Measurements from ENCODE around the gene ANK2.
"Not testable (repeated sequence)": the region's sequence is repeated elsewhere in the genome, so short reads cannot be mapped to it uniquely, and the experiment has no call there.

Gene ANK2

DNA sequence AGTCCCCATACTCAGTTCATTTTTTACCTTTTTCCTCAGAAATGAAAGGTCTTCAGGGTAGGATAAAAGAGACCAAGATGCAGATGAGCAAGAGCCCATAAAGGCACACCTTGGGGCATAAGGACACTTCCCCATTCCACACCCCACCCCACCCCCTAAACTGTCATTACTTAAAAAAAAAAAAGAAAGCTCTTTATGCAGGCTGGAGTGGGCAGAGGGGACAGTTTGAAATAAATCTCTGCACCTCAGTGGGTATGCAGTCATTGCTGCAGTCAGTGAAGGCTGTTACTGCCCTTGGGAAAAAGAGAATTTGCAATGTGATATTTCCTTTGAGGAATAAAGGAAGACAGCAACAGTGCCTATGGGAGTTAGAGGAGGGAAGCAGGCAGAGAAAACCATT, 137.5 kb downstream of the ANK2 start:
- no peaks in the 10 kb centered on the region for H3K9me3 Mint-ChIP-seq
- intact Hi-C loops (cut with micrococcal nuclease), result no loop called here
- H3K27ac Mint-ChIP-seq, result no peak overlapping the region
- no peaks in the 10 kb centered on the region for H3K4me1 Mint-ChIP-seq (ENCODE audit: low read depth)
- H3K27me3 Mint-ChIP-seq, result no peaks in the 10 kb centered on the region
- H3K36me3 Mint-ChIP-seq (ENCODE audit: low read depth), result no peaks in the 10 kb centered on the region
- no peak overlapping the region for H3K4me3 Mint-ChIP-seq

- intact Hi-C loops (cut with micrococcal nuclease), result no loop called here
- Mint-ChIP-seq H3K9me3 (no peaks in the 10 kb centered on the region), H3K27me3 (no peaks in the 10 kb centered on the region), H3K36me3 (ENCODE audit: low read depth) (no peaks in the 10 kb centered on the region), H3K4me3 (no peak overlapping the region), H3K27ac (no peak overlapping the region), H3K4me1 (ENCODE audit: low read depth) (no peaks in the 10 kb centered on the region)
These were observed 137.9 kb downstream of the ANK2 start for GRCh38 chr4:113187358-113187757.

GRCh38 chr4:113189546-113189945, 140.1 kb downstream of the ANK2 start:
- Mint-ChIP-seq H3K4me1 (ENCODE audit: low read depth) (no peaks in the 10 kb centered on the region), H3K36me3 (ENCODE audit: low read depth) (no peaks in the 10 kb centered on the region), H3K27me3 (no peaks in the 10 kb centered on the region), H3K9me3 (no peaks in the 10 kb centered on the region), H3K4me3 (no peak overlapping the region), H3K27ac (no peak overlapping the region)
- intact Hi-C loops (cut with micrococcal nuclease), result no loop called here

DNA sequence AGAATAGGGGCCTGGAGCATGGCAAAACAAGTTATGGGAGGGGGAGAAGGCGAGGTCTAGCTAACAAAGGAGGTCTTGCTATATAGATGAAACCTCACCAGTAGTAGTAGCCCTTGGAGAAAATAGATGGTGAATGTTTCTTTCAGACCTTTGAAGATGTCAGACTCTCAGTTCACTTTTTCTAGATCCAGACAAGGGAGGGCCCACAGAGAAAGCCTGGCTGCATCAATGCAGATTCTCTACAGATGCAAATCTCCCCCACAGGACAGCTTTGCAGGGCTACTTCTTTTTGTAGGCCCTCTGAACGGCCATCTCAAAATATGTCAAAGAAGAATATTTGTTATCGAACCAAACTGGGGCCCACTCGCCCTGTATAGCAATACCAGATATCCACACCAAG, 159.7 kb downstream of the ANK2 start:
- Mint-ChIP-seq H3K4me3 (no peak overlapping the region), H3K4me1 (ENCODE audit: low read depth) (no peaks in the 10 kb centered on the region), H3K27me3 (no peaks in the 10 kb centered on the region), H3K9me3 (no peaks in the 10 kb centered on the region), H3K36me3 (ENCODE audit: low read depth) (no peaks in the 10 kb centered on the region), H3K27ac (no peak overlapping the region)
- intact Hi-C loops (cut with micrococcal nuclease), result no loop called here

- no peaks in the 10 kb centered on the region for H3K4me1 Mint-ChIP-seq (ENCODE audit: low read depth)
- no peaks in the 10 kb centered on the region for H3K9me3 Mint-ChIP-seq
- no peak overlapping the region for H3K27ac Mint-ChIP-seq
- no peaks in the 10 kb centered on the region for H3K27me3 Mint-ChIP-seq
- H3K36me3 Mint-ChIP-seq (ENCODE audit: low read depth), result no peaks in the 10 kb centered on the region
- H3K4me3 Mint-ChIP-seq, result no peak overlapping the region
- intact Hi-C loops (cut with micrococcal nuclease), result no loop called here
These were observed 160.3 kb downstream of the ANK2 start for GRCh38 chr4:113209652-113210320.

- no peak overlapping the region for H3K4me3 Mint-ChIP-seq
- intact Hi-C loops (cut with micrococcal nuclease), result no loop called here
- no peaks in the 10 kb centered on the region for H3K4me1 Mint-ChIP-seq (ENCODE audit: low read depth)
These were observed 163.2 kb downstream of the ANK2 start for GRCh38 chr4:113212613-113213012.

DNA sequence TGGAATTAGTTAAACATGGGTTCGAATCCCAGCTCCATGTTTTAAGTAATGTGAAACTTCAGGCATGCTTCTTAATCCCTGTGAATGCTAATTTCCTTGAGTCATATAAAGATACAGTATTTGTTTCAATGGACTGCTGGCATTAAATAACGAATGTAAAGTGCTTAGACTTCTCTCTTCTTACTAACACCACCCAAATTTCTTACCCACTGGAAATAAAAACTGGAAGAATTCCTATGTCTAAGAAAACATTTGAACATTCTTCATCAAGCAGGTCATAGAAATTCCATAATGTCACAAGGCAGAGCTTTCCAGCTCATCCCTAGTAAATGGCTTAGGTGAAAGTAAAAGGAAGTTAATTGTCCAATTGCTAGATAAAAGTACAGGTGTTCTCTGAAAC, 172.5 kb downstream of the ANK2 start:
- intact Hi-C loops (cut with micrococcal nuclease), result no loop called here
- Mint-ChIP-seq H3K36me3 (ENCODE audit: low read depth) (no peaks in the 10 kb centered on the region), H3K4me3 (no peak overlapping the region), H3K27me3 (no peaks in the 10 kb centered on the region), H3K9me3 (no peaks in the 10 kb centered on the region), H3K27ac (no peak overlapping the region), H3K4me1 (ENCODE audit: low read depth) (no peaks in the 10 kb centered on the region)

More at GRCh38 chr4:113212613-113213012, 163.2 kb downstream of the ANK2 start:
- Mint-ChIP-seq H3K27me3 (no peaks in the 10 kb centered on the region), H3K27ac (no peak overlapping the region), H3K9me3 (no peaks in the 10 kb centered on the region), H3K36me3 (ENCODE audit: low read depth) (no peaks in the 10 kb centered on the region)

GRCh38 chr4:113222471-113222870, 173.0 kb downstream of the ANK2 start:
- intact Hi-C loops (cut with micrococcal nuclease), result no loop called here
- no peaks in the 10 kb centered on the region for H3K27me3 Mint-ChIP-seq
- no peaks in the 10 kb centered on the region for H3K36me3 Mint-ChIP-seq (ENCODE audit: low read depth)
- H3K9me3 Mint-ChIP-seq, result no peaks in the 10 kb centered on the region
- no peaks in the 10 kb centered on the region for H3K4me1 Mint-ChIP-seq (ENCODE audit: low read depth)
- H3K27ac Mint-ChIP-seq, result no peak overlapping the region
- H3K4me3 Mint-ChIP-seq, result no peak overlapping the region

DNA sequence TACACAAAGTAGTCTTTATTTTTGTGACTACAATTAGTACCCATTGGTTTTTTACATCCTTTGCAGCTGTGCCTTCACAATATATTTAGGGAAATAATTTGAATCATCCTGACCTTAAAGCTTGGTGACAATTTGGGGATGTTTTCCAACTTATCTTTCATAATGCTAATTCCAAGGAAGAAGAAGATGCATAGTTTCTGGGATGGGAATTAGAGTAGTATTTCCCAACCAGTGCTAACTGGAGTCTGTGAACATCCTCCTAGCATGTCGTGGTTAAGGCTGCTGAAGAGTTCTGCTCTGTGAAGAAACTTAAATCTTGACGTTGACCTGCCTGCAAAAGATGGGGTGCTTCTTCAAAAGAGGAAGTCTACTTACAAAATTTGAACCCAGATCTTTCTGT, 173.5 kb downstream of the ANK2 start:
- Mint-ChIP-seq H3K27ac (no peak overlapping the region), H3K36me3 (ENCODE audit: low read depth) (no peaks in the 10 kb centered on the region), H3K4me1 (ENCODE audit: low read depth) (no peaks in the 10 kb centered on the region), H3K4me3 (no peak overlapping the region), H3K9me3 (no peaks in the 10 kb centered on the region), H3K27me3 (no peaks in the 10 kb centered on the region)
- intact Hi-C loops (cut with micrococcal nuclease), result no loop called here

- Mint-ChIP-seq H3K4me3 (no peak overlapping the region), H3K27me3 (no peaks in the 10 kb centered on the region), H3K4me1 (ENCODE audit: low read depth) (no peaks in the 10 kb centered on the region), H3K9me3 (no peaks in the 10 kb centered on the region), H3K27ac (no peak overlapping the region), H3K36me3 (ENCODE audit: low read depth) (no peaks in the 10 kb centered on the region)
- intact Hi-C loops (cut with micrococcal nuclease), result no loop called here
These were observed 182.7 kb downstream of the ANK2 start for GRCh38 chr4:113232194-113232593.

- H3K9me3 Mint-ChIP-seq, result no peaks in the 10 kb centered on the region
These were observed 187.5 kb downstream of the ANK2 start for GRCh38 chr4:113236916-113237315.

GRCh38 chr4:113243312-113243711, 193.9 kb downstream of the ANK2 start:
- intact Hi-C loops (cut with micrococcal nuclease), result no loop called here
- Mint-ChIP-seq H3K4me1 (ENCODE audit: low read depth) (no peaks in the 10 kb centered on the region), H3K4me3 (no peak overlapping the region), H3K36me3 (ENCODE audit: low read depth) (no peaks in the 10 kb centered on the region), H3K9me3 (no peaks in the 10 kb centered on the region), H3K27ac (no peak overlapping the region), H3K27me3 (no peaks in the 10 kb centered on the region)

More at GRCh38 chr4:113236916-113237315, 187.5 kb downstream of the ANK2 start:
- no peaks in the 10 kb centered on the region for H3K4me1 Mint-ChIP-seq (ENCODE audit: low read depth)
- H3K4me3 Mint-ChIP-seq, result no peak overlapping the region
- intact Hi-C loops (cut with micrococcal nuclease), result no loop called here
- no peak overlapping the region for H3K27ac Mint-ChIP-seq
- H3K36me3 Mint-ChIP-seq (ENCODE audit: low read depth), result no peaks in the 10 kb centered on the region
- no peaks in the 10 kb centered on the region for H3K27me3 Mint-ChIP-seq

- H3K4me3 Mint-ChIP-seq; H3K4me1 Mint-ChIP-seq (ENCODE audit: low read depth); H3K36me3 Mint-ChIP-seq (ENCODE audit: low read depth); H3K27me3 Mint-ChIP-seq; intact Hi-C loops (cut with micrococcal nuclease); H3K27ac Mint-ChIP-seq; H3K9me3 Mint-ChIP-seq: not testable (repeated sequence)
These were observed 195.3 kb downstream of the ANK2 start for GRCh38 chr4:113244747-113245146.

DNA sequence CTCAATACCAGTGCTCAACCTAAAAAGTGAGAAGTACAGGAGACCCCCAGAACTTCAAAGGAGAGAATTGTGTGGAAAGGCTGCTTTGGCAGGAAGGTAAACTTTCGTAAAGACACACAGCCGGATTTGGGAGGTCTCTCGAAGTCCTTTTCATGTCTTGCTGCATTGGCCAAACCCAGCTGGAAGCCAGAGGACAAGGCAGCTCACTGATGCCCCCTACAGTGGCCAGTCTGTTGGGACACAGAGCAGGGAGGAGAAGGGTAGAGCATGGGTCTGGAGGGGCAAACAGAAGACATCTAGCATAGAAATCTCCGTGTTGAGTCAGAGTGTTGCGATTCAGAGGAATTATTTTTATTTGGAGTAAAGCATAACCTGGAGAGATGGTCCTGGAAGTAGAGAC, 198.9 kb downstream of the ANK2 start:
- H3K4me1 Mint-ChIP-seq (ENCODE audit: low read depth), result no peaks in the 10 kb centered on the region
- H3K27ac Mint-ChIP-seq, result no peak overlapping the region
- H3K9me3 Mint-ChIP-seq, result no peaks in the 10 kb centered on the region
- H3K4me3 Mint-ChIP-seq, result no peak overlapping the region
- no peaks in the 10 kb centered on the region for H3K27me3 Mint-ChIP-seq
- intact Hi-C loops (cut with micrococcal nuclease), result no loop called here
- H3K36me3 Mint-ChIP-seq (ENCODE audit: low read depth), result no peaks in the 10 kb centered on the region

DNA sequence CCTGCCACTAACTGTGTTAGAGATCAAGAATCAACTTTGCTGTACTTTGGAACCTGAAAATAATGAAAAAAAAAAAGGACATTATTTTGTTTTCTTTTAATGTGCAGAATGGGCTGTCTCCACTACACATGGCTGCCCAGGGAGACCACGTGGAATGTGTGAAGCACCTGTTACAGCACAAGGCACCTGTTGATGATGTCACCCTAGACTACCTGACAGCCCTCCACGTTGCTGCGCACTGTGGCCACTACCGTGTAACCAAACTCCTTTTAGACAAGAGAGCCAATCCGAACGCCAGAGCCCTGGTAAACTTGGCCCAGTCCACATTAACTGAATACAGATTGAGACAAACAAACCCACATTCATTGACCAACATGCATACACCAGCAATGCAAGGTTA, 206.2 kb downstream of the ANK2 start:
- Mint-ChIP-seq H3K27ac (no peak overlapping the region), H3K27me3 (no peaks in the 10 kb centered on the region)

More for the DNA sequence above, 206.2 kb downstream of the ANK2 start:
- Mint-ChIP-seq H3K9me3 (no peaks in the 10 kb centered on the region), H3K4me3 (no peak overlapping the region), H3K36me3 (ENCODE audit: low read depth) (no peaks in the 10 kb centered on the region), H3K4me1 (ENCODE audit: low read depth) (no peaks in the 10 kb centered on the region)
- intact Hi-C loops (cut with micrococcal nuclease), result no loop called here

Data from dendritic cell treated with granulocyte-macrophage colony-stimulating factor and Interleukin-4, amounts not matched to agents 40 ng/mL and 50 ng/mL, for 4 days (primary cell).